Prostate gland (tissue), 2 donors: ENCODE data around the gene ADNP.

Experiments
- CTCF ChIP-seq, 4 experiments: fragments of 200-600 bp in 2 of 4; fragments of 450-650 bp in 2 of 4; sonication (generic) in 2 of 4; IDR thresholded peaks; 1 replicate in 3 of 4; 2 replicates in 1 of 4; pipeline ENCODE4 v1.5.1; 2016 to 2019; ENCODE audit warnings: antibody characterized with exemption in 4 of 4, mild to moderate bottlenecking in 2 of 4, moderate library complexity in 2 of 4
- POLR2AphosphoS5 ChIP-seq: sonication (generic); formaldehyde crosslinking; IDR thresholded peaks from one replicate; pipeline ENCODE4 v1.6.1; 2017; ENCODE audit warnings: antibody characterized with exemption

- TF ChIP-seq CTCF (IDR thresholded peaks at IDR 0.05) (no peak), POLR2AphosphoS5 (no peak)
These were observed 296 bp downstream of the ADNP start for GRCh38 chr20:50930976-50931305.
